WTC11 (cell line): ENCODE measurements around the gene HAPLN1. TPM values are rescaled to one million over a fixed set of nuclear protein-coding genes. Genes with fewer than 3 reads are reported as not detected.

Source experiments
- ATAC-seq: fragments of 200-7000 bp; cut with Tn5 transposase; 2 replicates; pipeline ENCODE4 v1.10.0; 2021; ENCODE audit warnings: mild to moderate bottlenecking, moderate library complexity
- CTCF ChIA-PET: fragments of 300-600 bp; sonication (Branson Sonifier 250); formaldehyde crosslinking; loops from one replicate; lab custom pipeline; 2021; ENCODE audit warnings: antibody characterized with exemption; lab: Charles Lee
- POLR2A ChIA-PET: fragments of 350-600 bp; sonication (Branson Sonifier 250); formaldehyde crosslinking; loops from one replicate; lab custom pipeline; 2021; ENCODE audit warnings: antibody characterized with exemption; lab: Charles Lee
- DNase-seq: peaks from one replicate; pipeline ENCODE4 v3.0.0; 2021; ENCODE audit warnings: low spot score
- H3K27ac Mint-ChIP-seq: 2 replicates; pipeline ENCODE4 v1.8.0; 2021; ENCODE audit warnings: mixed read lengths
- H3K27me3 Mint-ChIP-seq: 2 replicates; pipeline ENCODE4 v1.8.0; 2021; ENCODE audit warnings: low read depth, mild to moderate bottlenecking, moderate library complexity, mixed read lengths
- H3K36me3 Mint-ChIP-seq: 2 replicates; pipeline ENCODE4 v1.8.0; 2021; ENCODE audit warnings: mixed read lengths
- H3K4me1 Mint-ChIP-seq: 2 replicates; pipeline ENCODE4 v1.8.0; 2022; ENCODE audit warnings: mixed read lengths
- H3K4me3 Mint-ChIP-seq: 2 replicates; pipeline ENCODE4 v1.8.0; 2021; ENCODE audit warnings: mild to moderate bottlenecking, moderate library complexity, mixed read lengths
- H3K9me3 Mint-ChIP-seq: 2 replicates; pipeline ENCODE4 v1.8.0; 2021; ENCODE audit warnings: mixed read lengths
- CREB1 ChIP-seq: sonication (generic); formaldehyde crosslinking; IDR thresholded peaks from 2 replicates; pipeline ENCODE4 v1.8.0; 2023; ENCODE audit warnings: mild to moderate bottlenecking, missing genetic modification reagents
- E2F1 ChIP-seq: sonication (generic); formaldehyde crosslinking; IDR thresholded peaks from 2 replicates; pipeline ENCODE4 v1.8.0; 2022; ENCODE audit warnings: mild to moderate bottlenecking, missing genetic modification reagents
- ETV6 ChIP-seq: sonication (generic); formaldehyde crosslinking; IDR thresholded peaks from 2 replicates; pipeline ENCODE4 v1.8.1; 2022; ENCODE audit warnings: mild to moderate bottlenecking, missing genetic modification reagents
- FOXP4 ChIP-seq: sonication (generic); formaldehyde crosslinking; IDR thresholded peaks from 2 replicates; pipeline ENCODE4 v1.8.0; 2022; ENCODE audit warnings: mild to moderate bottlenecking, missing genetic modification reagents
- HMGA2 ChIP-seq: fragments of 250-450 bp; sonication (Bioruptor Pico); IDR thresholded peaks from 2 replicates; pipeline ENCODE4 v1.4.0; 2021; ENCODE audit warnings: mild to moderate bottlenecking, moderate library complexity
- IRF1 ChIP-seq: sonication (generic); formaldehyde crosslinking; IDR thresholded peaks from 2 replicates; pipeline ENCODE4 v1.8.0; 2023; ENCODE audit warnings: missing genetic modification reagents
- KAT7 ChIP-seq: sonication (generic); formaldehyde crosslinking; IDR thresholded peaks from 2 replicates; pipeline ENCODE4 v1.8.1; 2023; ENCODE audit warnings: missing genetic modification reagents, mild to moderate bottlenecking, borderline replicate concordance
- MXD4 ChIP-seq: fragments of 250-450 bp; sonication (Bioruptor Pico); IDR thresholded peaks from 2 replicates; pipeline ENCODE4 v1.8.0; 2021; ENCODE audit warnings: mild to moderate bottlenecking, moderate library complexity, borderline replicate concordance
- NFYB ChIP-seq: sonication (generic); formaldehyde crosslinking; conservative IDR thresholded peaks from 2 replicates; pipeline ENCODE4 v1.8.0; 2022; ENCODE audit warnings: low read depth, missing genetic modification reagents
- OVOL2 ChIP-seq: fragments of 250-450 bp; sonication (Bioruptor Pico); IDR thresholded peaks from 2 replicates; pipeline ENCODE4 v1.9.0; 2021; ENCODE audit warnings: mild to moderate bottlenecking, borderline replicate concordance
- SMAD4 ChIP-seq: sonication (generic); formaldehyde crosslinking; IDR thresholded peaks from 2 replicates; pipeline ENCODE4 v1.8.0; 2022; ENCODE audit warnings: mild to moderate bottlenecking, missing genetic modification reagents
- SP1 ChIP-seq: sonication (generic); formaldehyde crosslinking; conservative IDR thresholded peaks from 2 replicates; pipeline ENCODE4 v1.8.1; 2022; ENCODE audit warnings: missing genetic modification reagents
- TCF7 ChIP-seq: sonication (generic); formaldehyde crosslinking; IDR thresholded peaks from 2 replicates; pipeline ENCODE4 v1.8.0; 2022; ENCODE audit warnings: mild to moderate bottlenecking, low read depth, missing genetic modification reagents, moderate library complexity
- TEAD4 ChIP-seq: sonication (generic); formaldehyde crosslinking; IDR thresholded peaks from 2 replicates; pipeline ENCODE4 v1.8.0; 2022; ENCODE audit warnings: mild to moderate bottlenecking, missing genetic modification reagents
- ZBTB21 ChIP-seq: sonication (generic); formaldehyde crosslinking; IDR thresholded peaks from 2 replicates; pipeline ENCODE4 v1.8.1; 2023; ENCODE audit warnings: mild to moderate bottlenecking, missing genetic modification reagents, borderline replicate concordance
- ZMAT4 ChIP-seq: fragments of 250-450 bp; sonication (Bioruptor Pico); IDR thresholded peaks from 2 replicates; pipeline ENCODE4 v1.9.0; 2021; ENCODE audit warnings: mild to moderate bottlenecking
- ZNF263 ChIP-seq: sonication (generic); formaldehyde crosslinking; IDR thresholded peaks from 2 replicates; pipeline ENCODE4 v1.8.1; 2022; ENCODE audit warnings: low read depth, mild to moderate bottlenecking, moderate library complexity, missing genetic modification reagents
- ZNF425 ChIP-seq: fragments of 250-450 bp; sonication (Bioruptor Pico); conservative IDR thresholded peaks from 2 replicates; pipeline ENCODE4 v1.9.0; 2021; ENCODE audit warnings: mild to moderate bottlenecking
- ZNF512 ChIP-seq: sonication (generic); formaldehyde crosslinking; IDR thresholded peaks from 2 replicates; pipeline ENCODE4 v1.8.1; 2022; ENCODE audit warnings: missing genetic modification reagents, borderline replicate concordance
- total RNA-seq: library from RNA; stranded (reverse); gene quantifications from 3 replicates; pipeline ENCODE4 v1.2.3, GENCODE V29; 2021

Gene HAPLN1
- total RNA-seq, 1 experiment from 2014 or later, result 9.4 TPM

- TF ChIP-seq TCF7 (no peak), SP1 (CRISPR knock-in tag) (no peak), MXD4 (CRISPR knock-in tag) (no peak), CREB1 (CRISPR knock-in tag) (no peak), ETV6 (CRISPR knock-in tag) (no peak), E2F1 (CRISPR knock-in tag) (no peak), ZNF425 (CRISPR knock-in tag) (no peak)
These were observed 43.4 kb upstream of the HAPLN1 start (continued) for GRCh38 chr5:83764101-83764500.

- Mint-ChIP-seq H3K27ac (no peak overlapping the region), H3K9me3 (peaks cover 59% of the 10 kb centered on the region), H3K36me3 (peaks cover 16% of the 10 kb centered on the region), H3K4me1 (no peaks in the 10 kb centered on the region), H3K4me3 (no peak overlapping the region), H3K27me3 (no peaks in the 10 kb centered on the region)
- CTCF ChIA-PET, result no interaction called here
- DNase-seq, result no peak
- ATAC-seq, result no peak
- POLR2A ChIA-PET, result no interaction called here
- no peak for TF ChIP-seq HMGA2 (CRISPR knock-in tag)
- no peak for TF ChIP-seq IRF1
- TF ChIP-seq ZNF512 (CRISPR knock-in tag), result no peak
- TF ChIP-seq OVOL2 (CRISPR knock-in tag), result no peak
- no peak for TF ChIP-seq FOXP4 (CRISPR knock-in tag)
- TF ChIP-seq ZBTB21 (CRISPR knock-in tag), result no peak
- TF ChIP-seq ETV6 (CRISPR knock-in tag), result no peak
- TF ChIP-seq KAT7 (CRISPR knock-in tag), result no peak
- no peak for TF ChIP-seq ZNF263
- no peak for TF ChIP-seq TEAD4
- TF ChIP-seq NFYB (CRISPR knock-in tag), result no peak
- no peak for TF ChIP-seq ZMAT4 (CRISPR knock-in tag)
- no peak for TF ChIP-seq SMAD4
These were observed 39.9 kb upstream of the HAPLN1 start for GRCh38 chr5:83760579-83760978.
